Measurements from ENCODE around the gene MX1.

The MX1 gene

DNA sequence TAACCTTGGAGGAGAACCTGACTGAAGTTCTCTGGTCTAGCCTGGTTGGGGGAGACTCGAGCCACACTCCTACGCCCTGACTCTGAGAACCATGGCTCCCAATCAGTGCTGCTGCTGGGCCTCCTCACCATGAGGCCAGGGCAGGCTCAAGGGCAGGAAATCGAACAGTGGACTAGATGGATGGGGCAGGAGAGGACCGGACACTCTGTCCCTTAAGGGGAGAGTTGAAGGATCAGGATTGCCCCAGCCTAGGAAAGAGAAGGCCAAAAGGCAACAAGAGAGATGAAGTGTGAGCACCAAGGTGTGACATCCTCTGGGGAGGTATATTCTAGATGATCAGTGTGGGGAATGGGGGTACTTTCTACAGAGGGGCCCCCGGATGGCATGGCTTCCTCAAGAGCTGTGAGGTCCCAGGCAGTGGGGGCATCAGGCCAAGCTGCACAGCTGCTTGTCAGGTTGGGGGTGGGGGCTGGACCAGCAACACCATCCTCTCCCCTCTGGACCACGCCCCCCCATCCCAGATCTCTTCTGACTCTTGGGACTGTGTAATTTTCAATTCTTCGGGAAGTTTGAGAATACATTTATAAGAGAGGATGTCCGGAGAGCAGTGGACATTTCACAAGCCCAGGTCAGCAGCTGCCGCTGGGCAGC lies 34.0 kb downstream of the MX1 start:
- DNase-seq (ENCODE audit: low read depth, low spot score), result no peak

DNA sequence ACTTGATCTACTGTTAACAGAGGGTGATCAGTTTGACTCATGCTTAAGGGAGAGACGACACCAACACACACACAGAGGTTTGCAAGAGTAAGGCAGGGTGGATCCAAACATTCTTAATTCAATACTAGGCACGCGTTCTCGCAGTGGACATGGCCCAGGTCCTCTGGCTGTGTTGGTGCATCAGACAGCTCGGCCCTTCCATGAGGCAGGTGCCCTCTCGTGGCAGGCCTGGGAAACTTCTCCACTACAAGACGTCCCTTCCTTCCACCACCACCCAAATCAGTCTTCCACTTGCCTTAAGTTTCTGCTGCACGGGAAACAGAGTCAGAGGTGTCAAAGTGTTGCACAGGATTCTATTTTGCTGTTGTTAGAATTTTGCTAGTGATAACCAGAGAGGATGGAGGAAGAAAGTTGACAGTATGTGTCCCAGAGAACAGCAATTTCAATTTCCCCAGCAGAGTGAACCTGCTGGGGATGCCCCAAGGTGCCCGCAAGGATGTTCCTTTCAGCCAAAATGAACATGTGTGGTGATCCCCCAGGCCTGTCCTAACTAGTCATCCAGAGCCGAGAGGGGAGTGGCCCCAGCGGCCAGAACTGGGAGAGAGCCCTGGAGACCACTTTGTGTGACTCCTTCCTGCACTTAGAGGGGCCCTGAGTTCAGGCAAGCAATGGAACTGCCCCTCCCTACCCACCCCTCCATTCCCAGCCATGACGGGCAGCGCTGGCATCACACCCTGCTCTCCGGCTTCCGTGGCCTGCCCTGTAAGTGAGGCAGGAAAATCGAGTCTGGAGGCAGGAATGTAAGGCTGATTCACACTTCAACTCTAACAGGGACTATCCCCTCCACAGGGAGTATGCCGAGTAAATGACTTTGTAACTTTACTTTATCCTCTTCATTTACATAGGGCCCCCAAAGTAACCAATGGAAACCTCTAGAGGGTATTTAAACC lies 34.8 kb downstream of the MX1 start:
- DNase-seq (ENCODE audit: low read depth, low spot score), result peak; percentile 26

DNA sequence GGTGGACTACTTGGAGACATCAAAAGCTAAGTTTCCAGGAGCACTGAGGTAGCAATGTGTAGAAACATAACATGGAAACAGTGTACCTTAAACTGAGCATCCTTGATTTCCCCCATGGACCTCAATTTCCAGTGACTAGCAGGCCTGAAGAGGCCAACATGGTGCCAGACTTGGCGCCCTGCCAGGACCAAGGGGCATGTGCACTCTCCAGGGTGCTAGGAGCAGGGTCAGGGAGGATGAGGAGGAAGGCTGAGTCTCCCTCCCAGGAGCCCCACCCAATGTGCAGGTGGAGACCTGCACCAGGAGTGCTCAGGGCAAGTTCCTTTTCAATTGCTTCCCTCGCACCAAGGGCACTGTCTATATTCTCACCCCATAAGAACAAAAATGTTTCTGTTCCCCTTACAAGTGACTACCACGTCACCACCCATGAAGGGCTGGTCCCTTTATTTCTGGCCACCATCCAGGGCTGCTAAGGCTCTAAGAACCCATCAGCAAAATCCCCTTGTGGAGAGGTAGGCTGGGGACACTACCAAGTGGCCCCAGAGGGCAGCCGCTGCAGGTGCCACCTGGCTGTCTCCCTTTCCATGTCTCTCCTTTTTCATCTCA lies 39.2 kb downstream of the MX1 start:
- DNase-seq (ENCODE audit: low read depth, low spot score), result no peak

DNA sequence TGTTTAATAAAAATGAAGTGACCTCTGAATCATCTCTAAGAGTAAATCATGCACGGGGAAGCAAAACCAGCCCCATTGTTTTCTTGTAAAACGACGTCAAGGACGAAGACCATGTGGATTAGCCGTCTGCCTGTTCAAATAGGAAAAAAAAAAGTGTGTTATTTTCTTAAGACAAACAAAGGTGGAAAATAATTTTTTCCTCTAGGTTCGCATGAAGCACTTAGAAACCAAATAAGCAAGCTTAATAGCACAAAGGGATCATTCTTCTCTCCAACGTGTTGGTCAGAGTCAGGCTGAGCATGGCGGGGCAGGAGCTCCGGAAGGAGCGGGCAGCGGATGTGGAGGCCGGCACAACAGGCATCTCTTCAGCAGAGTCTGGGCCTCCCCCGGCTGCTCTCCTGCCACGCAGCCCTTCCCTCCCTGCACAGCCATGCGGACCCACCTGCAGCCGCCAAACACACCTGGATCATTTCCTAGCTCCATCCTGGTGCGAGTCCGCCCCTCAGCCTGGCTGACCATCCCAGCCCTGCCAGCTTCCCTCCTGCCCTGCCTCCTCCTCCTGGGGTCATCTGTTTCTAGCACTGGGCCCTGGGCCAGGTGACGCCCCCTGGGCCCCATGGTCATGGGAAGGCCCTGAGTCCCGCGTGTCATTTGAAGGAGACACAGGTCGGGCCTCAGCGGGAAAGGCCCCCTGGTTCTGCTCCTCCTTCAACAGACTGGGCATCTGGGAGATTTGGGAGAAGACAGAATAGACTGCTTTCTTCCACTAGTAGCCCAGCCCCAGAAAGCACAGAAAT lies 40.2 kb downstream of the MX1 start:
- DNase-seq (ENCODE audit: low read depth, low spot score), result no peak

DNA sequence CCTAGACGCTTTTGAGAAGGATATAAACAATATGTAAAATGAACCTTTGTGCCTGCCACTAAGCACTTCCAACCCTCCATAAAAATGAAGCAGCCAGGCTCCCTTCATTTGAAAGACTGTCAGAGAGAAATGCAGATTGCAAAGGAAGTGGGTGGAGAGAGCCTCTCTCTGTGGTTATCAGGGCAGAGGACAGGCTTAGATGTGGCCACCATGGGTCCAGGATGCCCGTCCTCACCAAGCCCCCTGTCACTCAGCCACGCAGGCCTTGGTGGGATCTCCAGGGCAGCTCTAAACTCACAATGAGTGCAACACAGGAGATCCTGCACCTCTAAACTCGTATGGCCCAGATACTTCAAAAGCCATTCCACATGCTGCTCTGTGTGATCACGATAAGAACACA lies 44.0 kb downstream of the MX1 start:
- no peak for DNase-seq (ENCODE audit: low read depth, low spot score)

DNA sequence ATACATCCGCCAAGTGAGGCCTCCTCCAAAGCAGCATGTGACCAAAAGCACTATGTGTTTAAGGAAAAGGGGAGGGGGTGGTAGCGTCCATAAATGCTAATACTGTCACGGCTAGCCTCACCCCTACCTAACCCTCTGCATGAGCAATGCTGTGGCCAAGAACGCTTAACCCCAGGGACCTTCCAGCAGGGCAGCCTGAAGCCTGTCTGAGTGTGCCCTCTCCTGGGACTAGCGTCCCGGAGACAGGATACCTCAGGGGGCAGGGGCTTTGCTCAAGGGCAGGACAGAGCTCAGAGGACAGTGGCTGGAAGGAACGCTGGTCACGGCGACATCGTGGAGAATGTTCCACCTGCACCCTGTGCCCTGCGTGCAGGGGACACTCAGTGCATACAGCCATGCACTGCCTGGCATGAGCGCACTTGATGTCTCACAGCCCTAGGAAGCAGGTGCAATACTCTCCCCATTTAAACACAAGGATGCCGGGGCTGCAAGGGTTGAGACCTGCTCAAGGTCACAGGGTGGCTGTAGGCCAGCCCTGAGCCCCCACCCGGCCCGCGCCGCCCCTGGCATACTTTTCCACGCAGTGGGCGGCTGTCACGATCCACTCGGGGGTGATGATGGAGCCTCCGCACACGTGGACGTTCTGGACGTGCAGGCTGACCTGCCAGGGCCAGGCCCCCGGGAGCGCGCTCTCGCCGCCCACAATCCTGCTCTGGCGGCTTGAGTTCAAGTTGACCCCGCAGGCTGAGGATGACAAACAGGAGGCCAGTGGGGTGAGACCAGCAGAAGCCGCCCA lies 46.9 kb downstream of the MX1 start:
- DNase-seq (ENCODE audit: low read depth, low spot score), result no peak

DNA sequence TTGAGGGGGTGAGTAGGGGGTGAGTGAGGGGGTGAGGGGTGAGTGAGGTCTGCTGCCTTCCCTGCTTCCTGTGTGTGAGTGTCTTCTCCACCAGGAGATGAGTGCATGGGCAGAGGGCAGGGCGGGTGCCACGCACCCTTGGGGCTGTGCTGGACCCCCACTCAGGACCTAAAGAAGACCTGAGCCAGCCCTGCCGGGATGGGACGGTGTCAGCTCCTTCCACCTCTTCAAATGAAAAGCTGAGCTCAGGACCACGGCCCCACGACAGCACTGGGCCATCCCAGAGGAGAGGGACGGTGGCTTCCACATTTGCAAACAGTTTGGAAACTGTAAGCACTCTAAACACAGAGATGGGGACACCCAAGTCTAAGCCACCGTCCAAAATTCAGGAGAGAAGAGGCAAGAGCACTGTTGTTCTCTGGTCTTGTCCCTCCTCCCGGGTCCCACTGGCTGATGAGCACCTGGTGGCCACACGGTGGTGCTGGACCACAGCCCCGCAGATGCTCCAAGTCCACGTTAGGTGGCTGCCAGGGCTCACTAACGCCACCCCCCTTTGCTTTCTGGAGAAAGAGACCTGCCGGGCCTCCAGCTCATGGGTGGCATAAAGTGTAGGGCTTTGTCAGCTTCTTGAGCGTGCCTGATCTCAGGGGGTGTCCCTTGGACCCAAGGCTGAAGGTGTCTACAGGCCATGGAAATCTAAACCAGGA lies 49.8 kb downstream of the MX1 start:
- DNase-seq (ENCODE audit: low read depth, low spot score), result no peak

DNA sequence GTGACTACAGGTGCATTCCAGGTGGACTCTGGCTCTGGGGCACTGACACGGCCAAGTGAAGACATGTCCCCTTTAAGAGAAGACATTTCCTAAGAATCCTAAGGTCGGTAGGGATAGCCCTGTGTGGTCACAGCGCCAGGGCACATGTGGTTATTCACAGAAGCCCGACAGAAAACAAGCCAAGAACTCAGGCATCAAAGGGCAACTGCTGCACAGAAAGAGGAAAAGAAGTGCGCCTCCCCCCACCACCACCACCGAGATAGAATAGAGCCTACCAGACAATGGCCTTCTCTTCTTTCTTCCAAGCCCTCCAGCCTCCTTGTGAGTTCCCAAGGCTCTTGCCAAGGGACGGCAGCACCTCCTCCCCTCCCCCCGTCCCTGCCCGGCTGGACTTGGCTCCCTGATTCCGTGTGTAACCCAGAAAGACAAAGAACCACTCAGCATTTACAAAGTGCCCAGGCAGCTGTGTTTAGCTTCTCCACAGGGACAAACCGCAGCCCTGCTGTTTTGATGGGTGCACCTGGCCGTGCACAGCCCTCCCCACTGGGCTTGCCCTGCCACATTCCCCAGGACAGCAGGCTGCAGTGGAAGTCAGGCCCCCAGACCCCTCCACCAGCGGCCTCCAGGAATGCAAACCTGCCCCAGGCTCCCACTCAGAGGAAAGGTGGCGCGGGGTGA lies 51.7 kb downstream of the MX1 start:
- peak; percentile 82 for DNase-seq (ENCODE audit: low read depth, low spot score)

DNA sequence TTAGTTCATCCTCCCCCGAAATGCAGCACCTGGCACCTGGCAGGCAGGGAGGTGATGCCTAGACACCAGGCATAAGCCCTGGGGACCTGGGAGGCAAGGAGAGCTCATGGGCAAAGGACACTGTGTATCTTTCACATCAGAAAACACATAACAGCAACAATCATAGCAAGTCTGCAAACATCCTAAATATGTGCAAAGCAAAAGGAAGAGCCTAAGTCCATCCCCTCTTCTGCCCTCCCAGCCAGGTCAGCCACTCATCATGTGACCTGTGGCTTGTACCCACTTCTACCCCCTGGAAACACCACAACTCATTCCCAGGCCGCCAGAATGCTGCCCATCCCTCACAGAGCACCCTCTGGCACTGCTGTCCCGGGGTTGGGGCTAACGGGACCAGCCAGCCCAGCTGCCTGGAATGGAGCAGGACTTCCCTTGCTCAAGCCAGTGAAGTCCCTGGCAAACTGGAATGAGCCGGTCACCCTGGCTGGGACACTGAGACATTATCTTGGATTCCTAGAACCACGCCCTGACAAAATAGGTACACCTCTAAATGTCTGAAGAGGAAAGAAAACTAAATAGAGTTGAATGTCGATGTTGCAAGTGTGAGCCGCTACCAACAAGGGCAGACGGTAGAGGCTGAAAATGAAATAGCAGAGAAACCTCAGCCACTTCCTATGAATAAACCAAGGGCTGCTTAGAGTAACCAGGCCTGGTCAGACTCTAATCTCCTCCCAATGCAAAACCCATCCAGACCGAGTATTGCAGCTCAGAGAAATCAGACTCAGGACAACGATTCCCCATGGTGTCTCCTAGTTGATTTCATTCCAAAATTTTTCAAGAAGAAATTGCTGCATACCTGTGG lies 52.5 kb downstream of the MX1 start:
- DNase-seq (ENCODE audit: low read depth, low spot score), result no peak

DNA sequence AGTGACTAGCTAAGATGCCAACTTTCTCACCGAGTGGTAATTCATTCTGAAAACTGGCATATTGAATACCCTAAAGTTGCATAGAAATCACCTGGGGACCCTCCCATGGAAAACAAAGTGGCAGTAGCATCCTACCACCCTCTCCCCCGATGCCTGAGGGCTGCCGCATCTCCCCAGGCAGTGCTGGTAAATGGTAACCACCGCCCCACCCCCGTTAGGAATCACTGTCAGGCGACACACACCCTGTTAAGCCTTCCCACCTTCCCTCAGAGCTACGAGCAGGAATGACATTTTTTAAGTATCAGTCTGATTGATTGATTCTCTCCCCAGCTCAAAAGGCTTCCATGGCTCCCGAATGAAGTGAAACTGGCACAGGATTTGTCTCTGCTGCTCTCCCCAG lies 53.6 kb downstream of the MX1 start:
- DNase-seq (ENCODE audit: low read depth, low spot score), result no peak

DNA sequence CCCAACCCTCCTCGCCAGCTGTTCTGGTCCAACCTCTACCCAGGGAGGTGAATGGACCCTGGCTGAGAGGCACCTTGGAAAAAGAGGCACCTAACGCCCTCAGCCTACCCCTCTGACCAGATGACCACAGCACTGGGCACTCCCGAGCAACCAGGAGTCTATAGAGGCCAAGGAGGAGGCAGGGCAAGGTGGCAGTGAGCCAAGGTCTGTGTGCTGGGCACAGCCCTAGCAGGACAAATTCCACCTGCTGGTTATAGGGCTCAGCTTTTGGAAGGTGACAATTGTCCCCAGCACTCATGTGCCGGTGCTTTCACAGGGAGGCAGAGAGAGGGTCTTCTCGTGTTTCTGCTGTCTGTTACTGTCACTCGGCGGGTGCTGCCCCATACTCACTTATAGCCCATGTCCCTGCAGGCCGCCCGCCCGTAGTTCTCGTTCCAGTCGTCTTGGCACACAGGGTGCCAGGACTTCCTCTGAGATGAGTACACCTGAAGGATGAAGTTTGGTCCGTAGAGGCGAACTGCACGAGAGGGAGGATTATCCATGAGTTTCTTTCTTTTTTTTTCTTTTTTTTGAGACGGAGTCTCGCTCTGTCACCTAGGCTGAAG lies 54.1 kb downstream of the MX1 start:
- DNase-seq (ENCODE audit: low read depth, low spot score), result no peak

DNA sequence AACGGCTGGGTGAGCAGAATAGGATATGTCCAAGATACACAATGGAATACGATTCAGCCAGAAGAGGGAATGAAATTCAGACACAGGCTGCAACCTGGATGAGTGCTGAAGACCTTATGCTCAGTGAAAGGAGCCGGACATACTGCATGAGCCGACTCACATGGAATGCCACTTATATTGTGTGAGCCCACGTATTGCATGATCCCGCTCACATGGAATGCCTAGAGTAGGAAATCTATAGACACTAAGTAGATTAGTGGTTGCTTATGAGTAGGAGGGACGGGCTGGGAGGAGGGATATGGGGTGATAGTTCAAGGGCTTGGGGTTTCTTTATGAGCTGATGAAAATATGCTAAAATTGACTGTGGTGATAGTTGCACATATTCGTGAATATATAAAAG lies 55.2 kb downstream of the MX1 start:
- DNase-seq (ENCODE audit: low read depth, low spot score), result no peak

DNA sequence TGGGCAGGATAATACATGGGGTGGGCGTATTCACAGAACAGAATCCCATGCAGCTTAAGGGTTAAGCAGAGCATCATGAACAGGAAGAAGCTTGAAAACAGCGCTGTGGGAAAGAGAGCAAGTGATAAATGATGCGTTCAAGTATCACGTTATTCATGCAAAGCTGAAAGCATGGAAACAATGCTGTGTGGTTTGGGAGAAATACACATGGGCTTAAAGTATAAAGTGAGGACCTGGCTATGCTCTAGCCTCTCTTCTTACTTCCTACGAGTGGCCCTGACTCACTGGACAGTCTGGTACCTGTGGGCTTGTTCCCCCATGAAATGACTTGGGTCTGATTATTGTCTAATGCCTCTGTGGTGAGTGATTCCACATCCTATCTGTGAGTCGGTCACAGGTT lies 56.3 kb downstream of the MX1 start:
- no peak for DNase-seq (ENCODE audit: low read depth, low spot score)

DNA sequence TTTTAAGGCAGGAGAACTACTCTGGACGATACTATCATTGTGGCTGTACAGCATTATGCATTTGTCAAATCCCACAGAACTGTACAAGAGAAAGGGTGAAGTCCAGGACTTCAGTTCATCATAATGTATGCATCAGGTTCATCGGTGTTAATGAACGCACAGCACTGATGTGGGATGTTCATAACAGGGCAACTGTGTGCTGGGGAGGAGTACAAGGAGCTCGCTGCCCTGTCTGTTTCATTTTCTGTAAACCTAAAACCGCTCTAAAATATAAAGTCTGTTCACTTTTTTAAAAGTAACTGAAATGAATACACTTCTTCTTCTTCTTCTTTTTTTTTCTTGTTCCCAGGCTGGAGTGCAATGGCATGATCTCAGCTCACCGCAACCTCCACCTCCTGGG lies 56.9 kb downstream of the MX1 start:
- DNase-seq (ENCODE audit: low read depth, low spot score), result no peak

DNA sequence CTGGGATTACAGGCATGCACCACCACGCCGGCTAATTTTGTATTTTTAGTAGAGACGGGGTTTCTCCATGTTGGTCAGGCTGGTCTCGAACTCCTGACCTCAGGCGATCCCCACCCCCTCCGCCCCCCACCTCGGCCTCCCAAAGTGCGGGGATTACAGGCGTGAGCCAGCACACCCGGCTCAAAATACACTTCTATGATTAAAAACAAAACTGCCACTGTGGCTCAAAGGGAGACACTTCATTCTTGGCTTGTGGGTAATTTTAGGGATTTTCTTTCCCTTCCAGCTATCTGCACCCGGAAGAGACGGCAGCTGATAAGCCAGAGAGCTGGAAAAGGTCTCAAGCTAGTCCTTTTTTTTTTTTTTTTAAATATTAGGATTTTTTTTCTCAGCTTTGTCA lies 57.4 kb downstream of the MX1 start:
- DNase-seq (ENCODE audit: low read depth, low spot score), result no peak

DNA sequence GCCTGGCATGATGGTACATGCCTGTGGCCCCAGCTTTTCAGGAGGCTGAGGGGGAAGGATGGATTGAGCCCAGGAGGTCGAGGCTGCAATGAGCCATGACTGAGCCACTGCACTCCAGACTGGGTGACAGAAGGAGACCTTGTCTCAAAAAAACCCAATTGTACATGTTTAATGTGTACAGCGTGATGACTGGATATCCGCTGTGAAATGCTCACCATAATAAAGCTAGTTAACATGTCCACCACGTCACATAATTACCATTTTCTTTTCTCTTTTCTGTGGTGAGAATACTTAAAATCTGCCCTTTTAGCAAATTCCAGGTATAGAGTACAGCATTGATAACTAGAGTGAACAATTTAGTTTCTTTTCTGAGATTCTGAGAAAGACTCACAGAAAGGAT lies 57.9 kb downstream of the MX1 start:
- no peak for DNase-seq (ENCODE audit: low read depth, low spot score)

DNA sequence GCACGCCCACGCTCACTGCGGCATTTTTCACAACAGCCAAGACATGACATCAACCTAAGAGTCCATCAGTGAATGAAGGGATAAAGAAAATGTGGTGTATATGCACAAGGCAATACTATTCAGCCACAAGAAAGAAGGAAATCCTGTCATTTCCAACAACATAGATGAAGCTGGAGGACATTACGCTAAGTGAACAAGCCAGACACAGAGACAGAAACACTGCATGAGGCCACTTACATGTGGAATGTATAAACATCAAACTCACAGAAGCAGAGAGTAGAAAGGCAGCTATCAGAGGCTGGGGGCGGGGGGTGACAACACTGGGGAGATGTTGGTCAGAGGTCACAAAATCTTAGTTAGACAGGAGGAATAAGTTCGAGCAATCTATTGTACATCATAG lies 61.0 kb downstream of the MX1 start:
- no peak for DNase-seq (ENCODE audit: low read depth, low spot score)

DNA sequence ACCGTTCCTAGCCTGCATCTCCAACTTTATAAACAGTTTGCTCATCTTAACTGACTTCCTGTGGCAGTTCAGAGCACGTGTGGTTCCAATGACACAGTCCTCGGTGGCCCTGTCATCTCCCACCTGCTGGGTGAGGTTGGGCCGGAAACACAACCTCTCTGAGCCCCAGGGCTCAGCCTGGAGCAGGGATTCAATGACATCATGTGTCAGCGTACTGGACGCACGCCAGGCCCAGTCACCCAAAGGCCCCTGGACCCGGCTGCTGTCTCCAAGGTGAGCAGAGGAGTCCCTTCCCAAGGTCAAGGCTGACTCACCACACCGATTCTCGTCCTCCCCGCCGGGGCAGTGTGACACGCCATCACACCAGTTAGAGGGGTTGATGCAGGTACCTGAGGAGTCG lies 62.0 kb downstream of the MX1 start:
- DNase-seq (ENCODE audit: low read depth, low spot score), result no peak

DNA sequence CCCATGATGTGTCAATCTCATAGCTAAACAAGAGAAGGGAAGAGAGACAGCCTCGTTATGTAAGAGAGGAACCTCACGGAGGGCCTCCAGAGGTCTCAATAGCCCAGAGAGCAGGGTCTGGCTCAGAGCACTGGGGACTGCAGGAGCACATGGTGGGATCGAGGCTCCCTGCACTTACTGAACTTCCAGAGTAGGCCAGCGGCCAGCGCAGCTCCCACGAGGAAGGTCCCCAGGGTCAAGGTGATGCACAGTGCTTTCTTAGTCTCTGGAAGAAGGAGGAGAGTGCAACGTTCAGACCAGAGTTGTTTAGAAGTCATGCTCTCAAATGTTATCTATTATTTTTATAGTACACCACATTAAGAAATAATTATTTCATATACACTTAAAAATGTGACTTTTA lies 63.3 kb downstream of the MX1 start:
- no peak for DNase-seq (ENCODE audit: low read depth, low spot score)
